Stimulated activated CD8-positive, alpha-beta memory T cell treated with anti-CD3 and anti-CD28 coated beads, Interleukin-15, amount 100 ng/mL, for 24 hours (primary cell): Measurements from ENCODE around the gene WAC.
"Not testable (repeated sequence)": the region's sequence is repeated elsewhere in the genome, so short reads cannot be mapped to it uniquely, and the experiment has no call there.

ENCODE experiments used
- DNase-seq: peaks from one replicate; pipeline ENCODE4 v3.0.0-alpha.2; 2020; ENCODE audit warnings: low read depth

WAC gene

DNA sequence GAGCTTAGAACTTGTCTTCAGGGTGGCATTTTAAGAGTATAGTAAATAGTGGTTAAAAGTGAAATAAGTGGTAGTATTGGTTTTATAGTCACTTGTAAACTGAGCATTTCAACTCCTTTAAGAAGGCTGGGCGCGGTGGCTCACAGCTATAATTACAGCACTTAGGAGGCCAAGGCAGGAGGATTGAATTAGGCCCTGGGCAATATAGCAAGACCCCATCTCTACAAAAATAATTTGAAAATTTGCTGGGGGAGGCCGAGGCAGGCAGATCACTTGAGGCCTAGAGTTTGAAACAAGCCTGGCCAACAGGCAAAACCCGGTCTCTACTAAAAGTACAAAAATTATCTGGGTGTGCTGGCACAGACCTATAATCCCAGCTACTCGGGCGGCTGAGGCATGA, 80.0 kb downstream of the WAC start:
- DNase-seq: no peak

DNA sequence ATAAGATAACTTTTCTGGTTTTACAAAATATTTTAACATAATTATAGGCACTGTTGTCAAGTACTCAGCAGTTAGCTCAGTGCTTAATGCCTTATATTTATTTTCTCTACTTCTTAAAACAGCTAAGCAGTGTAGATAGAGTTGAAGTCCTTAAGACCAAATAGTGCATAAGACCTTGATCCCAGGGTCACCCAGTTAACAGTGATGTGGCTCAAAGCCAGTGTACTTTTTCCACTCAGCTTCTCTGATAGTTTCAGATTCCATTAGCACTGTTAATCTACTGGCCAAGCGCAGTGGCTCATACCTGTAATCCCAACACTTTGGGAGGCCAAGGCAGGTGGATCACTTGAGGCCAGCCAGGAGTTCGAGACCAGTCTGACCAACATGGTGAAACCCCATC, 83.6 kb downstream of the WAC start:
- DNase-seq: no peak

DNA sequence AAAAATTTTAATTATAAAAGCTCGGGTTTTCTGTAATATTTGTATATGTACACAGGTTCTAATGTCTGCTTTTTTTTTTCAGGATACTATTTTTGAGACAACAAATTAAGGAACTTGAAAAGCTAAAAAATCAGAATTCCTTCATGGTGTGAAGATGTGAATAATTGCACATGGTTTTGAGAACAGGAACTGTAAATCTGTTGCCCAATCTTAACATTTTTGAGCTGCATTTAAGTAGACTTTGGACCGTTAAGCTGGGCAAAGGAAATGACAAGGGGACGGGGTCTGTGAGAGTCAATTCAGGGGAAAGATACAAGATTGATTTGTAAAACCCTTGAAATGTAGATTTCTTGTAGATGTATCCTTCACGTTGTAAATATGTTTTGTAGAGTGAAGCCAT, 86.5 kb downstream of the WAC start:
- DNase-seq: no peak

DNA sequence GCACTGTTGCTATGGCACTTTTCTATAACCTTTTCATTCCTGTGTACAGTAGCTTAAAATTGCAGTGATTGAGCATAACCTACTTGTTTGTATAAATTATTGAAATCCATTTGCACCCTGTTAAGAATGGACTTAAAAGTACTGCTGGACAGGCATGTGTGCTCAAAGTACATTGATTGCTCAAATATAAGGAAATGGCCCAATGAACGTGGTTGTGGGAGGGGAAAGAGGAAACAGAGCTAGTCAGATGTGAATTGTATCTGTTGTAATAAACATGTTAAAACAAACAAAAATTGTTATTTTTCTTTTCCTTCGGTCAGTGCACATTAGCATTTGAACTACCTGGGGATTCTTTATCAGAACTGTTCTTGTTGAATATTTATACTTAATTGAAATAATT, 87.3 kb downstream of the WAC start:
- no peak for DNase-seq

DNA sequence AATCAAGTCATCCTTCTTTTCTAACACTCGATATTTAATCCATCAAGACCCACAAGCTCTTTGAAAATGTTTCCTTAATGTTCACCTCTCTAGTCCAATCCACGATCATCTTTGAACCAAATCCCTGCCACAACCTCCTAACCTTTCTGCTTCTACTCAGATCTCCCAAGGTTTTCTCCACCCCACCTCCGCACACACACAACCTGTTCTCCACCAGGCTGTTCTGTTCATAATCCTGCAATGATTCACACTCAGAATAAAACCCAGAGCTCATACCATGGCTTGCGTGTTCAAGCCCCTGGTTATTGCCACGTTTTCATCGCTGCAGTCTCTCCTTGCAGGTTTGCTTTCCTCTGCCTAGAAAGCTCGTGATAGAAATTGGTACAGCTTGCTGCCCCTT, 90.6 kb downstream of the WAC start:
- no peak for DNase-seq

DNA sequence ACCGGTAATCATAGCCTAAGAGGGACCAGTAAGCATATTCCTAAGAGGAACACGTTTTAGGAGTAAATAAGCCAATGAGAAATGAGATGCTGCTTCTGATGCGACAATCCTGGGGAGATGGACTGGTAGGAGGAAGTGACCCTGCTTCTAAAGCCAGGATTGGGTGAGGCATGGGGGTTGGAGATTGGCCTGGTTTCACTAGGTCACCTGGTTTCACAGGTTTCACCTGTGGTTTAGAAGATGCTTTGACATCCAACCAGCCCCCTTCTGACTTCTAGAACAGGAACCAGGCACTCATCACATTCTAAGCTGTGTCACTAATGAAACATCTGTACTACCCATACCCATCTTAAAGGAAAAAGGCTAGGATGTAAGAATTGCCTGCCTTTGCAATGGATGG, 91.4 kb downstream of the WAC start:
- DNase-seq: no peak

DNA sequence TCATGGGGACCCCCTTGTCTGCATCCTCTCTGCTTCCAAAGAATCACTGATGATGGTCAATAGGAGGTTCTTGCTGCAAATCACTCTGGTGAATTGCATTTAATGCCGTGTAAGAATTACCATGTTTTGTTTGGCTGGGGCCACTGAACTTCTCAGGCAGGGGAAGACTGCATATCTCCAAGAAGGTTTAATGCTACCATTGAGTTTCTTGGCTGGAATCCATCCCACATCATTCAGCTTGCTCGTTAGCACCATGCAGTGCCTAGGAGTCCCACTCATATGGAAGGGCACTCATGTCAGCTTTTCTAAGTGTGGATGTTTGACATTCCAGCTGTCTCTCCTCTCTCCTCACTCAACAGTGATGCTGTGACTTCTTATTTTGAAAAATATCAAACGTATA, 94.2 kb downstream of the WAC start:
- DNase-seq: no peak

DNA sequence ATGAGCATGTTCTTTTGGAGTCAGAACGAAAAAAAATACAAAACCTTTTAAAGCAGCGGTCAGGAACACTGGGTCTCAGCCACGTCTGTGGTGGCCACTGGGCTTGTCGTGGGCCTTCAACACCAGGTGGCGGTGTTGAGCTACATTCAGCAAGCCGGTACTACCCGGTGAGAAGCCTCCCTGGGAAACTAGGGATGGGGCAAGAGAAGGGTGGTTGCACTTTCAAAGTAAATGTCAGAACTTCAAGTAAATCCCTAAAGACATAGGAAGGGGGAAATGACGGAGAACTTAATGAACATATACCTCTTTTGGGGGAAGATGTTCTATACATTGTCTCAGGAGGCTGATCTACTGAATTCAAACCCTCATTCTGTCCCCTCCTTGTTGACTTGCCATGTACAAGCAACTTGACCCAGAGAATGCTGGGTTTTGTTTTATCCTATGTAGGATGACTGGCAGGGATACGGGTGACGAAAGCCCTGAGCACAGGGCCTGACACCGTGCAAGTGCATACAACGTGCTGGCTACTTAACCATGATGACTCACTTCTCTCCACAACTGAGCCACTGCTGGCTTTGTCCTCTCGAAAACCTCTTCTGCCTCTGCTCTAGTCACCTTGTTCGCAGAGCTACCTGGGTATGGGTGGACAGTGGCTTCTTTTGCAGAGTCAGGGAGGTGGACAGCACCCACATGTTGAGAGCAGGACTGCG, 95.4 kb downstream of the WAC start:
- peak; percentile 21 for DNase-seq

DNA sequence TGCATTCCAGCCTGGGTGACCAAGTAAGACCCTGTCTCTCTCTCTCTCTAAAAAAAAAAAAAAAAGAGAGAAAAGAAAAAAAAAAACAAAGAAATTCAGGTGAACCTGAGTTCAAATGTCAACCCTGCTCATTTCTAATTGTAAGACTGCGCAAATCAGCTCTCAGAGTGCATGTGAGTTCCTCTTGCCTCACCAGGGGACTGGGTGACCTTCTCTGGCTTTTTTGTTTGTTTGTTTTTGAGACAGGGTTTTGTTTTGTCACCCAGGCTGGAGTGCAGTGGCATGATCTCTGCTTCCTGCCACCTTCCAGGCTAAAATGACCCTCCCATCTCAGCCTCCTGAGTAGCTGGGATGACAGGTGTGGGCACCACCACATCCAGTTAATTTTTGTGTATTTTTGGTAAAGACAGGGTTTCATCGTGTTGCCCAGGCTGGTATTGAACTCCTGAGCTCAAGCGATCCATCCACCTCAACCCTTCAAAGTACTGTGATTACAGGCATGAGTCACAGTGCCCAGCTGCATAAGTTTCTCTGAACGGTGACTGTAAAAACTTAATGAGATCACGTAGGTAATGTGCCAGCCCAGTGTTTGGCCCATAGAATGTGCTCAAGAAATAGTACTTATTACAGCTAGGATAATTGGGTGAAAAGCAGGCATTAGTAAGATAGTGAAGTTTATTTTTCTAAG, 99.1 kb downstream of the WAC start:
- no peak for DNase-seq

DNA sequence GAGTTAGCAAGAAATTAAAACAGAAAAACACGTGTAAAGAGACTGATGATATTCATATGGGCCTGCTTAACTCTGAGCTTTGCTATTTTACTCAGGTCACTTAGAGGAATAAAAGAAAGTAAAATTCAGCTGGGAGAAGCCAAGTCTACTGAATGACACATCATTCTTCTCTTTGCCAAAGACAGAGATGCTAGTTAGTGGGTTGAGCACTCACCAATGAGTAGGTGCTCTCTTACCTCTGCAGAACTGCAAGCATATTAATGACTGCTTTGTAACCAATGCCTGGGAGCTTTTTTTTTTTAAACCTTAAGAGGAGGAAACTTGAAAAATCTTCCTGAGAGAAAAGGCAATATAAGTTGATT, 99.6 kb downstream of the WAC start:
- no peak for DNase-seq

DNA sequence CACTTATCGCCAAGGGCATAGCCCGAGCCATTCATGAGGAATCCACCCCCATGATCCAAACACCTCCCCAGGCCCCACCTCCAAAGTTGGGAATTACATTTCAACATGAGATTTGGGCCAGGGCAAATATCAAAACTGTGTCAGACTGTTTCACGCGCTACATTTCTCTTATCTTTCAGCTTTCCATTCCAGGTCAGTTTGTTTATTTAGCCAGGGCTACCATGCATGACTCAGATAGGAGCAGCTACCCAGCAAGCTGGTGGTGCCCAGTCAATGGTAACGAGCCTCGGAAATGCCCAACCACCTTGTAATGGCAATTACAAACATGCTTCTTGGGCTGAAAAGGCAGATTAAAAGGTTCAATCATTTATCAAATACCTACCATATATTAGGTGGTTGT, 100.8 kb downstream of the WAC start:
- no peak for DNase-seq

DNA sequence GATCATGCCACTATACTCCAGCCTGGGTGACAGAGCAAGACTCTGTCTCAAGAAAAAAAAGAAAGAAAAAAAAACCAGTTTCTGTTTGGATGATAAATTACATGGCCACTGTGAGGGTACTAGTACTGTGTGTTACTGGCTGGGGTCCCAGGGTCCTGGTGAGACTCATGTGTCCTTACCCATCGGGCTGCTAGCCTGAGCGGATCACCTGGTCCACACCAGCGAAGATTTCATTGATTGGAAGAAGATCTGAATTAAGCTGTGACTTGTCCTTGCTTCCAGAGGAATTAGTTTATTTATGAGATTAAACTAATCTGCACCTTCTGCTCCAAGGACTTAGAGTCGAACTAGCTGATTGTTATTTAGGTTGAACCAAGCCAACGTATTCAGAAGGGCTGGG, 104.4 kb downstream of the WAC start:
- DNase-seq: no peak

DNA sequence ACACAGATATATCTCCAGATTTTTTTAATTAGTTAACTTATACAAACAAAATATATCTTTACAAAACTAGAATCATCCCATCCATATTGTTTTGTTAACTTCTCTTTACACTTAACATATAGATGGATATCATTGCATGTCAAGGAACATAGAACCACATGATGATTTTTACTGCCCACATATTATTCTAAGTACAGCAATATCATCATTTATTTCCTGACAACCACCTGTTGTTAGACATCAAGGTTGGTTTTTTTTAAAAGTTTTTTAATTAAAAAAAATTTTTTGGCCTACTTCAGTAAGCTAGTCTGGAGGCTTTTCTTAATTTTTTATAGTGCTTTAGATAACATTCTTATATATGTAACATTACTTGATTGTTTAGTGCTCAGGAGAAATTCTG, 105.5 kb downstream of the WAC start:
- DNase-seq: no peak

DNA sequence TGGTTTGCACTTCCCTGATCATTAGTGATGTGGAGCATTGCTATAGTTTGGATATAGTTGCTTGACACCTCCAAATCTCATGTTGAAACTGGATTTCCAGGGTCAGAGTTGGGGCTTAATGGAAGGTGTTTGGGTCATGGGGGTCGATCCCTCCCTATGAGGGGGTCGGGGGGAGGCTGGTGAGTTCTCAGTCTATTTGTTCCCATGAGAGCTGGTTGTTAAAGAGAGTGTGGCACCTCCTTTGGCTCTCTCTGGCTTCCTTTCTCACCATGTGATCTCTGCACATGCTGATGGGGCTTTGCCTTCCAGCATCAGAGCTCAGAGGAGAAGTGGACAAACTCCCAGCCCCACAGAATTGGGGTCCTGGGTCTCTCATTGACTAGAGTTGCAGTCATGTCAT, 107.6 kb downstream of the WAC start:
- no peak for DNase-seq

DNA sequence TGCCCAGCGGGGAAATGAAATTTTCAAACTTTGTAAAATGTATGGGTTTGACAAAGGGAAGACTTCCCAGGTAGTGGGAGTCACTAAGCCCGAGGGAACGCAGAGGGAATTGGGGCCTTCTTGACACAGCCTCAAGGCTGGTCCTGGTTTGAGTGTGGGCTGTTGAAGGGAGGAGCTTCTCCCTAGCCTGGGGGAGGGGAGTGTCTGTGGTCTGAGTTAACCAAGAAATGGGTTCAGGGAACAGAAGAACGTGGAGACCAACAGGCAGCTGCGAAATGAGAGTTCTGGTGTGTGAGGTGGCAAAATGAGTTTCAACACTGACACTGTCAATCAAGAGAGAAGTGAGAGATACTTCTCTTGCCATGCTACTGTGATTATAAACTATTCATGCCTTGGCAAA, 111.7 kb downstream of the WAC start:
- no peak for DNase-seq

DNA sequence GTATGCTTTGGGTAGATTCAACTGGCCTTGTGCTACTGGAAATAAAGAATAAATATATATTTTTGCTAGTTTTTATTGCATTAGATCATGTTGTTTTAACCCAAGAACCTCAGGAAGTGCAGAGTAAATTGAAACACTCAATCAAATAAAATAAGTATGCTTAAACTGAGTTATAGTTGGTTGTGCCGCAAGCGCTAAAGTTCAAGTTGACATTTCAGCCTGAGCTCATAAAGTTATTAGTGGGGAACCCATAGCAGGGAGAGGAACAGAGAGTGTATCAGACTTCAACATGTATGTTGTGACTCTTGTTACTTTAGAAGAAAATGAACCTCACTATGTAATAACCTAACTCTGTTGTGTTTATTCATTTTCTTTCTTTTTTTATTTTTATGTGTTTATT, 119.2 kb downstream of the WAC start:
- DNase-seq: no peak

DNA sequence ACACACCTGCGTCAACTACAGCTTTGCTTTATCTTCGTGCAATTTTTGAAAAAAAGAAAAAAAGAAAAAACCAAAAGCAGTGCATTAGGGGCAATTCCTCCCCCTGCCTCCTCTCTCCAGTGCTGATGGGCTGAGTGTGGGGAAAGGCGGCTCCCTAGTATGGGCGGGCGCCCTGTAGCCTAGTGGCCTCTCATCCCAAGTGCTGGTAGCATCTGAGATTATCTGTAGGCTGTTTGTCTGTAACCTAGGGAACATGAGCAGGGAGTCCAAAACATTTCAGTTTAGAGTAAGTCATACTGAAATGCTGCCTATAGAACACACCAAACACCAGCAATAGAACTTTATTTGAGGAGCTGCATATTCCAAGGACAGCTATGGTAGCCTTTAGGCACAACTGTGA, 119.8 kb downstream of the WAC start:
- DNase-seq: no peak

DNA sequence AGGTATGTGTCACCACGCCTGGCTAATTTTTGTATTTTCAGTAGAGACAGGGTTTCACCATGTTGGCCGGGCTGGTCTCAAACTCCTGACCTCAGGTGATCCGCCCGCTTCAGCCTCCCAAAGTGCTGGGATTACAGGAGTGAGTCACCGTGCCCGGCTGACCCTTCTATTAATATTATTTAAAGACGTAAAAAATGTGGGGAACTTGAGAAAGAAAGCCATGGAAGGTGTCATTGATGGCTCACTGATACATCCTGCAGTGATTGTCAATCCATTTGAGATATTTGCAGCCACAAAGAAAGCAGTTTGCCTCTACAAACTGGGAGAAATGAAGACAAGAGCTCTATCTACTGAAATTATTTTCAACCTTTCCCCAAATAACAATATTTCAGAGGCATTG, 125.9 kb downstream of the WAC start:
- DNase-seq: not testable (repeated sequence)

DNA sequence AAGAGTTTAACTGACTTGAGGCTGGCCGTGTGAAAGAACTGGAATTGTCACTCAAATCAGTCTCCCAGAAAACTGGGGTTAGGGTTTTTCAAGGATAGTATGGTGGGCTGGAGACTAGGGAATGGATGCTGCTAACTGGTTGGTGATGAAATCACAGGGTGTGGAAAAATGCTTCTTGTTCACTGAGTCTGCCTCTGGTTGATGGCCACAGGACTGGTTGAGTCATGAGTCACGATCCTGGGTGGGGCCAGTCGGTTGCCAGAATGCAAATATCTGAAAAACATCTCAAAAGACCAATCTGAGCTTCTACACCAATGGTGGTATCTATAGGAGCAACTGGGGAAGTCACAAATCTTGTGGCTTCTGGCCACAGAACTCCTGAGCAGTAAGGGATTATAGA, 128.1 kb downstream of the WAC start:
- no peak for DNase-seq

DNA sequence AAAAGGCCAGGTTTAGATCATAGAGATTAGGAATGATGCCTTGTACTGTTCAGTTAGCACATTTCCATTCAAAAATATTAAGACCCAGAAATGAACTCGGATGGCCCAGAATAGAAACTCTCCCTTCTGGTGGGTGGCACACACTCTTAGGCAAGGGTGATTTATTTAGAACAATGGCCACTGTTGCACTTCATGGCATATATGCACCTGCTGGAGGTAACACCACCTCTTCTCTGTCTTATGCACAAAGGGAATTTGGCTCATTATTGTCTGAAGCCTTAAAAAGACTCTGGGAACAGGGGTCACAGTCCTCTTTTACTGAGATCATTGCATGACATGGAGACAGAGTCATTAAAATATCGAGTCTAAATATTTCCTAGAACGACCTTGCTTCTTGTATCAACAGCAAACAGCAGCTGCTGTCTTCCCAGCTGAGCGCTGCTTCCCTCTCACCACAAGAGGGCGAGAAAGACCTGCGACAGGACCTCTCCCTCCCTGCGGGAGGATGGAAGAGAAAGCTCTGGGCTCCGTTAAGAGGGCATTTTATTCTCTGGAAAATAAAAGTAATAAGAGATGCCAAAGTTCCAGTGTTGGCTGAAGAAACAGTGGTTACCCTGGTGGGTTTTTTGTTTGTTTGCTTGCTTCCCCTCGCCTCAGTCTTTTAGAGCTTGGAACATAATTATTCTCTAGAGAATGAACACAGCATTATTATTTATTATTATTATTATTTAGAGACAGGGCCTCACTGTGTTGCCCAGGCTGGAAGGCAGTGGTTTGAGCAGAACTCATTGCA, 130.9 kb downstream of the WAC start:
- DNase-seq: peak; percentile 18

DNA sequence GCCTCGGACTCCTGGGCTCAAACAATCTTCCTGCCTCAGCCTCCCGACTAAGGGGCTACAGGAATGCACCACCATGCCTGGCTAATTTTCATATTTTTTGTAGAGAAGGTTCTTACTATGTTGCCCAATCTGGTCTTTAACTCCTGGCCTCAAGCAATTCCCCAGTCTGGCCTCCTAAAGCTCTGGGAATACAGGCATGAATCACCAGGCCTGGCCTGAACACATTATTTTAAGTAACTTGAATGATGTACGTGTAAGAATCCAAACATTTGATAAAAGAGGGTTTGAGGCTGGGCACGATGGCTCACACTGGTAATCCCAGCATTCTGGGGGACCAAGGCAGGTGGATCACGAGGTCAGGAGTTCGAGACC, 131.4 kb downstream of the WAC start:
- DNase-seq: no peak

DNA sequence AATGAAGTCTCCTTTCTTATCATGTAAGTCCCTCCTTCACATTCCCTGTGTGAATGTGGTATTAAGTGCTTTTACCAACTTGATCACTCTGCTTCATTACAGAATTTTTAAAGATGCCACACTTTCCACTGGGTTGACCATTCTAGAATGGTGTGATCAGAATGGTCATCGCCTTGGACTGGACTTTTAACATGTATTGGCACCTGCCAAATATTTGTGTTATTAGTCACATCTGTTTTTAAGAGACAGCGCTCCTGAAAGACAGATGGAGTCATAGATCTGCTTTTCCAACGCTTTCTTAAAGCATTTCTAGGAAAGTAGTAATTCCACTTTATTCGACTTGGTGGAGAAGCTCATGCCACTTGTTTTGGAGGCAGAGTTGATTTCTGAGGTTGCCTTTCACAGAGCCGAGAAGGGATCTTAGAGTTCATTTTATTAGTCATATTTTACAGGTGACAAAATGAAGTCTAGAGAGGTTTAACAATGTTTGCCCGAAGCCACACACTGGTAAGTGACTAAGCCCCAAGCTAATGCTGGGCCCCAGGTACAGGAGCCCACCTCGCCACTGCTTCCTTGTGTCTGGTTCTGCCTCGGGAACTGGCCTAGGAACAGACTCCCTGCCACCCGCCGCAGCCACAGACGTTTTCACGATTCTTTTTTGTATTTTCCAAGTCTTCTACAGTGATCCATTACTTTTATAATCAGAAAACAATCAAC, 134.0 kb downstream of the WAC start:
- no peak for DNase-seq
